ENCODE measurements around the gene IGFBPL1.

DNA sequence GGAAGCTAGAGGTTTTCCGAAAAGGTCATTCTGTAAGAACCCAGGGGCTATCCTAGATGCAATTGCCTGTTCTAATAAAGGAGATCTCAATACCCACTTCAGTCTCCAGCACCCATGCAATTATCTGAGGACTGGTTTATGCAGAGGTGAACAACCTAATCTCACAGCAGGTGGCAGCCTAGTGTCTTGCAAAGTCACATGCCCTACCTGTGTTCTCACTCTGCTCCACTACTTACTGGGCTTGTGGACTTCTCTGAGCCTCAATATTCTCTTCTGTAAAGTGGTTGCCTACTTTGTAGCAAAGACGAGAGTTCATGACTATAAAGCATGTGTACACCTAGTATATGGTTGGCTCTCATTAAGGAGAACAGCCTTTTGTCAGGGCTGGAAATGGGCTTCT, 52.8 kb downstream of the IGFBPL1 start:
- TF ChIP-seq, protein P1, sequence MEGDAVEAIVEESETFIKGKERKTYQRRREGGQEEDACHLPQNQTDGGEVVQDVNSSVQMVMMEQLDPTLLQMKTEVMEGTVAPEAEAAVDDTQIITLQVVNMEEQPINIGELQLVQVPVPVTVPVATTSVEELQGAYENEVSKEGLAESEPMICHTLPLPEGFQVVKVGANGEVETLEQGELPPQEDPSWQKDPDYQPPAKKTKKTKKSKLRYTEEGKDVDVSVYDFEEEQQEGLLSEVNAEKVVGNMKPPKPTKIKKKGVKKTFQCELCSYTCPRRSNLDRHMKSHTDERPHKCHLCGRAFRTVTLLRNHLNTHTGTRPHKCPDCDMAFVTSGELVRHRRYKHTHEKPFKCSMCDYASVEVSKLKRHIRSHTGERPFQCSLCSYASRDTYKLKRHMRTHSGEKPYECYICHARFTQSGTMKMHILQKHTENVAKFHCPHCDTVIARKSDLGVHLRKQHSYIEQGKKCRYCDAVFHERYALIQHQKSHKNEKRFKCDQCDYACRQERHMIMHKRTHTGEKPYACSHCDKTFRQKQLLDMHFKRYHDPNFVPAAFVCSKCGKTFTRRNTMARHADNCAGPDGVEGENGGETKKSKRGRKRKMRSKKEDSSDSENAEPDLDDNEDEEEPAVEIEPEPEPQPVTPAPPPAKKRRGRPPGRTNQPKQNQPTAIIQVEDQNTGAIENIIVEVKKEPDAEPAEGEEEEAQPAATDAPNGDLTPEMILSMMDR (conservative IDR thresholded peaks at IDR 0.05) = peak; percentile 57
- no peak for TF ChIP-seq EZH2 (IDR thresholded peaks at IDR 0.05; ENCODE audit: low read depth)

Data from PC-9 (cell line).